ENCODE measurements around the gene EXOSC2.

Gene EXOSC2

DNA sequence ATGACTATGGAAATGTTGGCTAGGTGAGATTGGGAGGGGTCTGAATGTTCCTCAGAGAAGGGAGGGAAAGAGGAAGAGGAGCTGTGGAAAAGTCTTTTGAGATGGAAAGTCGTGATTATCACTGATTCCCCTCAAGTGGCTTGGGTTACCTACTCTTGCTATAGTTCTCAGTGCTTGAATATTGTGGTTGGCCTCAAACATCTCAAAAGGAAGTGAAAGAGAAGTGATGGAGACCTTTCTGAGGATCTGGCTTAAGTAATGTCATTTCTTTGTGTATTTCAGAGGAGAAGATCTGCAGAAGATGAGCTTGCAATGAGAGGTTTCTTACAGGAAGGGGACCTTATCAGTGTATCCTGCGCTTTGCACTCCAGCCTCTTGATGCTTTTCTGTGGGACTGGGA is 5.5 kb downstream of the EXOSC2 start:
- DNase-seq: no peak

DNA sequence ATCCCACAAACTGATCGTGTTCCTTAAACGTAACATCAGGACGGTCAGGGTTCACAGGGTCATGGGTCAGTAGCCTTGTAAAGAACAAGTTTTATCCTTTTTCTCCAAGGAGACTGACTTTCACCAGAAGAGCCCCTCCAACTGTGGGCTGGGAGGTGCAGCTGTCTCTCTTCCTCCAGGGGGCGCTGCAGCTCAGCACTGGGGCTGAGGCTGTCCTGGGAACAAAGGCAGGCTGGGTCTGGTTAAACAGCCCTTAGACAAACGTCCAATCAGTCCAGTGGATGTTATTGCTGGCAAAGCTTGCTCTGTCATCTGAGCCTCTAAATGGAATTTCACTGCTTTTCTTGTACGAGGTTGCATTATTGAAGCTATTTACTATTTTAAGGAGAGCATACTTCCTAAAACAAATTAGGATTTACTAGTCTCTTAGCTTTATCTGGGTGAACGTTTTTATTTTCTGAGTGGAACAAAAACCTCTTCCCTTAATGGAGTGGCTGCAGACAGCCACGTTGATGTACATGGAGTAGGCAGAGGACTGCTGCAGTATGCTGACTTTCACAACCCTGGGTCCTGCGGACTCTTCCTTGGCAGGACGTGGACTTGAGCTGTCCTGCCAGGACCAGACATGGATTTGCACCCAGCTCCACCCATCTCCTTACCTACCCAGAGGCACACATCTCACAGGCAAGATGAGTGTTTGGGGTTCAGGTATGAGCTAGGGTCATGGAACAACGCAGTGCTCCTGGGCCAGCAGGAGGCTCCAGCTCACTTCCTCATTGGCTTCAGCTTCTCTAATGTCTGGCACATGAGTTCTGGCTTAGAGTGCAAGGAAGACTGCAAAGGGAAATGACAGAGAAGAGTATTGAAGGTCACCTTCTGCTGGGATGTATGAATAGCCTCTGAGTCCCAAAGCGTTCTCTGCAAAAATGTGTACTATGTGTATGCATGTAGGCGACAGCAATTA is 7.8 kb downstream of the EXOSC2 start:
- peak; percentile 52 for DNase-seq

DNA sequence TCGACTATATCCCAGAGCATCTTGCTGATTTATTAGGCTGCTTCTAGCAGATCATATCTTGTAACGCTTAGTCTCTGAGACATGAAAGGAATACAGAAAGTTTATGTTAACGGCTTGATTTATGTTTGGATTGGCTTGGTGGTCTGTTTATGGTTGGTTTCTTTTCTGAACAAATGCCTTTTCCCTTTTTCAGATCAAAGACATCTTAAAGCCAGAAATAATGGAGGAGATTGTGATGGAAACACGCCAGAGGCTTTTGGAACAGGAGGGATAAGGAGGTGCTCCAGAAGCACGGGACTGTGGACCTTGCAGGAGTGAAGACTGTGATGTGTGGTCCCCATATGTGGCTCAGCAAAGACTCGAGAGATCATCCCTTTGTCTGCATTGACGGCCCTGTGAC is 9.9 kb downstream of the EXOSC2 start:
- DNase-seq: no peak

DNA sequence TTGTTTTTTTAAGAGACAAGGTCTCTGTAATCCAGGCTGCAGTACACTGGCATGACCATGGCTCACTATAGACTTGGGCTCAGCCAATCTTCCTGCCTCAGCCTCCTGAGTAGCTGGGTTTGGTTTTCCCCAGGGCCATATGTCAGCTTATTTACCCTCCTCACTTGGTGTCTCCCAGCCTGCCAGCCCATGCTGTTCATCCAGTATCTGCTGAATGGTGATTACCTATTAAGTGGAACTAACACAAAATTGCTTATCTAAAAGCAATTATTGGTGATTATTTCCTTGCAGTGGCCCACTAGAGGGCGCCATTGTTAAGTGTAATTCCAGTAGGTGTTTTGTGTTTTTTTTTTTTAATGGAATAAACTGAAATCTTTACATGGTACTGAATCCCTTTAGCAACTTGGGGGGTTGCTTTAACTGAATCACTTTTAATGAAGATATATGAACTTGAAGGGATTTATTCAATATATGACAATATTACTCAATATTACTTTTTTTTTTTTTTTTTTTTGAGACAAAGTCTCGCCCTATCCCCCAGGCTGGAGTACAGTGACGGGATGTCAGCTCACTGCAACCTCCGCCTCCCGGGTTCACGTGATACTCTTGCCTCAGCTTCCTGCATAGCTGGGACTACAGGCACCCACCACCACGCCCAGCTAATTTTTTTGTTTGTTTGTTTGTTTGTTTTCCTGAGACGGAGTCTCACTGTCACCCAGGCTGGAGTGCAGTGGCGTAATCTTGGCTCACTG is 13.8 kb downstream of the EXOSC2 start:
- peak; percentile 57 for DNase-seq

DNA sequence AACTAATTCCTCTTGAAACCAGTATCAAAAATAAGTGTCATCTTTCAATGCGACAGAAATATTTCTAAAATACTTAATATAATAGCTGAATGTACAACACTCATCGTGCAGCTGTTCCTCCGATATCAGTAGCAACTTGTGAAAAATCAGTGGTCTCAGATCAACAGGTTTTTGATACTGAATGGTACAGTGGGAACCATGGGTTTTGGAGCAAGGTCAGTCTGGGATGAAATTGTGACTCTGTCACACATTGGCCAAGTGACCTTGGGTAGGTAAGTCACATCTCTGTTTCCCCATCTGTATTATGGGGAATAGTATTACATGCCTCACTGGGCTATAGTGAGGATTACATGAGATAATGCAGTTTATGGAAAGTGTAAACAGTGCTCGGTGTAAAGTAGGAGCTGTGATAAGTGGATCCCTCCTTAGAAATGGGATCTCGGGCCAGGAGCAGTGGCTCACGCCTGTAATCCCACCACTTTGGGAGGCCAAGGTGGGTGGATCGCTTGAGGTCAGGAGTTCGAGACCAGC is 17.3 kb downstream of the EXOSC2 start:
- DNase-seq: no peak

DNA sequence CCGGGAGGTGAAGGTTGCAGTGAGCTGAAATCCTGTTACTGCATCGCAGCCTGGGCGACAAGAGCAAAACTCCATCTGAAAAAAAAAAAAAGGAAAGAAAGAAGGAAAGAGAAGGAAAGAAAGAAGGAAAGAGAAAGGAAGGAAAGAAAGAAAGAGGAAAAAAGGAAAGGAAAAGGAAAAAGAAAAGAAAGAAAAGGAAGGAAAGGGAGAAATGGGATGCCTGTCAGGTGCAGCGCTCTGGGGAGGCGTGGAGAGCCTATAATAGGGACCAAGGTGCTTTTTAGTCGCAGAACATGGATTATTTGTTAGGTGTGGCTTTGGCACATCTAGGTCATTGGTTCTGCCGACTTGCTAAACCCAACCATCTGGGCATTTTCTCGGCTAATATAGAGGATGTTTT is 17.9 kb downstream of the EXOSC2 start:
- no peak for DNase-seq

DNA sequence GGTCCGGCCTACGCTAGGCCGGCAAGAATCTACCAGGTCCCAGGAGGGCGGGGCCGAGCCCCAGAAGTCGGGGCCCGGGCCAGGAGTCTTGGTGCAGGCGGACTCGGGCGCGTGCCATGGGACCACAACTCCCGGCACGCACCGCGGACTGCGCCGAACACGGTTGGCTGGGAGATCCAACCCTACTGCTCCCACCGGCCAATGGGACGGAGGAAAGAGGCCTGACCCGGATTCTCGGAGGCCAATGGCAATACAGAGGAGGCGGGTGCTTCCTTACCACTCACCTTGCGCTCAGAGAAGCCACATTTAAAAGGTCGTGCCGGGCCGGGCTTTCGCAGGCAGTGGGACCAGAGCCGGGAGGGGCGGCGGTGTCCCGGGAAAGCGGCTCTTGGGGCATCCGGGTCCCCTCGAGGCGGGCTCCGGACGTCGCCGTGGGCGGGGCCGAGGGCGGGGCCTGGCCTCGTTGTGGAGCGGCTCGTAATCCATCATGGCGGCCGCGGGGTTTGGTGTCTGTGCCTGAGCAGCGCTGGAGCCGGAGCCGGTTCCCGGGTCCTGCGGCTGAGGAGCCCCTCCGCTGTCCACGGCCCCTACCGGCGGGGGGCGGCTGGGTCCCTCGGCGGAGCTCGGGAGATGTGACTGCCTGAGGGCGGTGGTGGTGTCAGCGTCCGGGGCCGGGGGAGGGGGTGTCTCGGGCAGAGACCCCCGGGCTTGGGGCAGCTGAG is 19.1 kb downstream of the EXOSC2 start:
- DNase-seq: peak; percentile 96

DNA sequence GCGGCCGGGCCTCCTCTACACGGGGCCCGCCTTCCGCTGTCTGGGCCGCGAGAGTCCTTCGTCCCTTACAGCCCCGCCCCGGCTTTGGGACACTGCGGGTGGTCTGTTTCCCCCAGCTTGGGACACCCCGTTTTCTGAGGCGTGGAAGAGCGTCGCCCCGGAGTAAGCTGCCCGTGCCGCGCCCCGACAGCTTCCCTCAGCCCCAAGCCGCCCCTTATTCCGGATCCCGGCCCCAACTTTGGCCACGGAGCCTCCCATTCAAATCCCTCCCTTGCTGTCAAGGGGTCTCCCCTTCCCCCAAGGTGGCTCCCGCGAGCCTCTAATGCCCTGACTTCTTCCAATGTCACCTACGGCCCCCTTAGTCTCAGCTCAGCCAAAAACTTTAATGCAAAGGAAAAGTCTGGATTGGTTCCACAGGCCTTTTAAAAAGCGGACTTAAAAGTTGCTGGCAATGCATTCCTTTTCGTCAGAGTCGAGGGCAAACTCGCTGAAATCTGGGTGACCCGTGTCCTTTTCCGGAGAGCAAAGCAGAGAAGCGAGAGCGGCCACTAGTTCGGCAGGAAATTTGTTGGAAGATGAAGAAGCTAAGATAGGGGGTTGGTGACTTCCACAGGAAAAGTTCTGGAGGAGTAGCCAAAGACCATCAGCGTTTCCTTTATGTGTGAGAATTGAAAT is 19.8 kb downstream of the EXOSC2 start:
- no peak for DNase-seq

DNA sequence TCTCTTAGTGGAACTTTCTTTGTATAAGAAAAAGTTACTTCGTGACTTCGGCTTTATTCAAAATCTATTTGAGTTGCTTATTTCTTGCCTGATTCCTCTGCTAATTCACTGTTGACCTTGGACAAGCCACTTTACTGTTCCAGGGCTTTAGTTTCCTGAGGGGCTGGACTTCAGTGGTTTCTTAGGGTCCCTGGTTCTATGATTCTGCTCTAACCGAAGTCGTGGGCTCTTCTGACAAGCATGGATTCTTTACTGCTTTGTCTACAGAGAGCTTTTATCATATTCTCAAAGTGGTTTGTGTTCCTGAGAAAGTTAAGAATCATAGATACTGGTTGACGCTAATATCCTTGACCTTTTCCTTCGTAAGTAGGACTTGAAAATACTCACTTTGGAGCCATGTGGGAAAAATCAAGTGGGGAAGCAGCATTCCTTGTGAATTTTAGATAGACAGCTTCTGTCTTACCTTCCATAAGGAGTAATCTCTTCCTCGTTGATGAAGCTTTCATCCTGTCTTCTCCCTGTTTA is 21.1 kb downstream of the EXOSC2 start:
- DNase-seq: no peak

DNA sequence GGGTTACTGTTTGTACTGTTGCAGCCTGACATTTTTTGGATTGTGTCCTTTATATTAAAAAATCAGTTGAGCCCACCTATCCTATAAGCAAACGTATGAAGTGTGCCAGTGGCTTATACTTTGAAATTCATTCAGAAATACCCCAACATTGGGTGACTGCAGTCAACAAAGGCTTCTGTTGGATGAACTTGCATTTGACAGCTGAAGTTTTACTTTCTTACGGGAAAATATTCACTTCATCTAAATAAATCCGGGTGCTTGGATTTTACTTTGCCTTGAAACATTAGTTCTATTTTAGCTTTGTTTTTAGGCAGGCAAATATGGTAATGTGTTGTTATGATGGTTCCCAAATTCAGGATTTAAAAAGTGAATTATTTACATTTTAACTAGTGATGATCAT is 21.7 kb downstream of the EXOSC2 start:
- no peak for DNase-seq

DNA sequence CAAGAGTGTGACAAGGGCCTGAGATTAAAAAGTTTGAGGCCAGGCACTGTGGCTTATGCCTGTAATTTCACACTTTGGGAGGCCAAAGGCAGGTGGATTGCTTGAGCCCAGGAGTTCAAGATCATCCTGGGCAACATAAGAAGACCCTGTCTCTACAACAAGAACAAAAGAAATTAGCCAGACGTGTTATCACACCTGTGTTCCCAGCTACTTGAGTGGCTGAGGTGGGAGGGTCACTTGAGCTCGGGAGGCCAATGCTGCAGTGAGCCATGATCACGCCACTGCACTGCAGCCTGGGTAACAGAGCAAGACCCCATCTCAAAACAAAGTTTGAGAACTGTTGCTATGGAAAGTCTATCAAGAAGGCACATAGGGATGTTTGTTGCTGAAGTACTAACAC is 25.0 kb downstream of the EXOSC2 start:
- DNase-seq: no peak

DNA sequence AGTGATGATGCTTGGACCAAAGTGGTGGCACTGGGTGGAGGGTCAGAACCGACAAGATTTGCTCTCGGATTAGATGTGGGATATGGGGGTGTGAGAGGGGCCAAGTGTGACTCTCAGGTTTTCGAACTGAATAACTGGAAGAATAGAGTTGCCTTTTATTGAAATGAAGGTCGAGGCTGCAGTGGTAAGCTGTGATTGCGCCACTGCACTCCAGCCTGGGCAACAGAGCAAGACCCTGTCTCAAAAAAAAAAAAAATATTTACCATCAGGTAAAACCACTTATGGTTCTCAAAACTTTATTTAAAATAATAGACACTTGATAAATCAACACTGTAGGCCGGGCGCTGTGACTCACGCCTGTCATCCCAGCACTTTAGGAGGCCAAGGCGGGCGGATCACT is 27.2 kb downstream of the EXOSC2 start:
- no peak for DNase-seq

DNA sequence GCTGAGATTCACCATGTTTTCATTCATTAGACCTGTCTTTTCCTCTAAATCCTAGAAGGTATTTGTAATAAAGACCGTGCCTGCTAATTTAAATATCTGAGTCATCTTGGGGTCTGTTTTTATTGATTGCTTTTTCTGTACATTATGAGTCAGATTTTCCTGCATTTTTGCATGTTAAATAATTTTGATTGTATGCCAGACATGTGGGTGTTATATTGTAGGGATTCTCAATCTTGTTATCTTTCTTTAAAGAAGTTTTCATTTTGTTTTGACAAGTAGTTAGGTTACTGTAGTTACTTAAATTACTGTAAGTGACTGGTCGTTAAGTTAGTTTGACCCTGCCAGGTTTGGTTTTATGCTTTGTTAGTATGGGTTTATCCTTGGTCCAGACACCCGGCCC is 35.1 kb downstream of the EXOSC2 start:
- no peak for DNase-seq

DNA sequence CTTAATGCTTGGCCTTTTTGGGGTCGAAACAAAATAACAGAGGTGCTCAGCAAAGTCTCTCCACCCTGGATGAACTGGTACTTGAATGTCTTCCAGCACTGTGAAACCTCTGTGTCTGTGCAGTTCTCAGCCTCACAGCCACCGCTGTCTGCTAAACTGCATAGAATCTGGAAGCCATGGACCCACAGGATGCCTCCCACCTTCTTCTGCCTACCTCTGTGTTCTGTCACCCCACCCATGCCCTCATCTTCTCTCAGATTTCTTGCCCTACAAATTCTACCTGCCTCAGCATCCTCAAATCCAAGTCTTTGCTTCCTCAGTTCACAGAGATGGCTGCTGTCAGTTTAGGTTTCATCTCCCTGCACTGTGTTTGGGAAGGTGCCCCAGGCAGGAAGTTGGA is 35.6 kb downstream of the EXOSC2 start:
- DNase-seq: no peak

DNA sequence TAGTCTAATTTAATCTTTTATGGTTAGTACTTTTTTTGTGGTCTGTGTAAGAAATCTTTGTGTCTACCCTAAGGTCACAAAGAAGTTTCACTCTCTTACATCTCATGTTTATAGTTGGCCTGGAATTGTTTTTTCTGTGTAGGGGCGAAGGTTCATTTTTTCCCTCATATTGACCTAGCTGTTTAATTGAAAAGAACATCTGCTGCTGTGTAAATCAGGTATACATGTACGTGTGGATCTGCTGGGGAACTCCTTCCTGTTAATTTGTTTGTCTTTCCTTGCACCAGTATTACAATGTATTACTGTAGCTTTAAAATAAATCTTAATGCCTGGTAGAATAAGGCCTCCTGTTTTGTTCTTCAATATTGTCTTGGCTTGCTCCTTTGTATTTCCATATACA is 37.8 kb downstream of the EXOSC2 start:
- DNase-seq: no peak

DNA sequence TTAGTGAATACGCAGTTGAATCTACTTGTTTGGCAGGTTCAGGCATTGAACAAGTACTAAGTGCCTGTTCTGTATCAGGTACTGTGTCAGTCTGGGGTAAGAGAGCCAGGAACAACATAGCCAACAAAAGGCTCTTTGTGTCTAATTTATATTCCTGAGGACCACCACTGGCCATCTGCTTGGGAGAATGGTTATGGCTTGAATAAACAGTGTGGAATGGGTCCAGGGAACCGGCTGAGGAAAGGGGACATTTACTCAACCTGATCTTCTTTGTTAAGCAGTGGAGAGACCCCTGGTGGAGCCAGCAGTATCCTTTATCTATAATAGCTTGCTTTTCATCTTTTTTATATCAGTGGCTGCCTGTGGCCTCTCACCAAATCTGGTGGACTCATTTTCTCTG is 38.6 kb downstream of the EXOSC2 start:
- DNase-seq: no peak

DNA sequence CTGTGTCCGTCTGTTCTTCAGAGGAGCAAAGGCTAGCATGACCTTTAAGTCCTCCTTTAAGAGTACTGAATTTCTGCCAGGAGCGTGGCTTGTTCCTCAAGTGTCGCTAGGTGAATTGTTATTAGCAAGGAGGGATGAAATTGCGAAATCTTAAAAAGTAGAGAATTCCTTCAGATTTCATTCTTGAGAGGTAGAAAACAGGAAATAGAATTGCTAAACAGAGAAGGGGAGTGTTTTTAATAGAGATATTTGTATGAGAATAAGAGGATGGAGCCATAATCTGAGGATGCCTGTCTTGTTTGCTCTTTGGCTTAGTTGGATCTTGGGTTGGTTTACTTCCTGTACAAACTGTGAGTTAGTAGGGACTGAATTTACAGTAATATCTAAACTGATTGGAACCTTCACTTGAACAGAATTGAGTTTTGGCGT is 39.2 kb downstream of the EXOSC2 start:
- no peak for DNase-seq

DNA sequence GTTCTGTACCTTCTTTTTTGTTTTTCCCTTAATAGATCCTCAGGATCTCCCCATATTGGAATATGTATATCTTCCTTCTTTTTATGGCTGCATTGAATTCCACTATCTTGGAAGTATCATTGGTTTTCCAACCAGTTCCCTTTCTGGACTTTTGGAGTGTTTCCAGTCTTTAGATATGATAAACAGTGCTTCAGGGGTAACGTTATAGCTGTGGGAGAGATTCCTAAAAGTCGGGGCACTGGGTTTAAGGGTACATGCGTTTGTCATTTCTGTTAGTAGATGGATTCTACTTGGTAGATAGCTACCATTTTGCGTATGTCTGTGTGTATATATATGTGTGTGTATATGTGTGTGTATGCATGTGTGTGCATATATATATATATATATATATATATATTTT is 42.0 kb downstream of the EXOSC2 start:
- DNase-seq: no peak

DNA sequence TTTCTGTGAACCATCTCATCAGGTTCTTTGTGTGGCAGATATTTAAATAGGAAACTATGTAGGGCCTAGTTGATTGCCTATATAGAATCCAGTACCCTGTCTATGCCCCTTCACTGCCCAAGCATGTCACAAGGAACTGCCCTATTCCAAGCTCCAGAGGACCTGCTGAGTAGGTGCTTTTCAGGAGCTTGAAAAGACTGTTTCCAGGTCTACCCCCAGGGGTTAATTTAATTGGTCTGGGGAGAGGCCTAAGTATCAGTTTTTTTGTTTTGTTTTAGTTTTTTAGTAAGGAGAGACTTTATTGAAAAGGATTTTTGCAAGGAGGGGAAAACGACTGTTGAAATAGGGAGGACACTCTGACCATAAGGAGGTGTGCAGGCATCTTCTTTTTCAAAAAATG is 43.3 kb downstream of the EXOSC2 start:
- no peak for DNase-seq

DNA sequence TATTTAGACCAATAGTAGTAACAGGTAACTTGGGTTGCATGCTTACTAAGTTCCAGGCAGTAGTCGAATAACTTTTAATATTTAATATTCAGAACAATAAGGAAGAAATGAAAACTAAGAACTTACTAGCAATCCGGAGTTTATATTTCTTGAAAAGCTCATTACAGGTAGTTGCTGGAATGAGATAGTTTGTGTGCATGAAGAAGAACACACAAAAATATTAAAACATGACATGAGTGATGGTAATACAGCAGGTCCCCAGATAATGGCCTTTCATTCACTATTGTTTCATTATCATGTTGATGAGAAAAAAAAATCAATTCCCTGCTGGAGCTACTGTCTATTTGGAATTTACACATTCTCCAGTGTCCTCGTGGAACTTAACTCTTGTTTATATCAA is 44.7 kb downstream of the EXOSC2 start:
- DNase-seq: no peak

DNA sequence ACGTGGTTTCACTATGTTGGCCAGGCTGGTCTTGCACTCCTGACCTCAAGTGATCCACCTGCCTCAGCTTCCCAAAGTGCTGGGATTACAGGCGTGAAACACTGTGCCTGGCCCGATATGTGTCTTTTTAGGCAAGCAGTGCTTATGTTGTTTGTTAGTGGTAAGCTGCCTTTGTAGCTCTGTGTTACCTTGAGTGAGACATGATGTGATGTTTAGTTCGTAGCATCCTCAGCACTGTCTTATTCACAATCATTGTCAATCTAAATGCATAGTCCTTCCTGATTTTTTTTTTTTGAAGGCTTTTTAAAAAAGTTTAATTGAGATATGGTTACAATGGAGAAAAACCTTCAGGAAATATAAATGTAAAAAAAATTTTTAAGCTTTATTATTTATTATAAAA is 45.5 kb downstream of the EXOSC2 start:
- DNase-seq: no peak
